ENCODE data around the gene MYO6.

MYO6 gene

DNA sequence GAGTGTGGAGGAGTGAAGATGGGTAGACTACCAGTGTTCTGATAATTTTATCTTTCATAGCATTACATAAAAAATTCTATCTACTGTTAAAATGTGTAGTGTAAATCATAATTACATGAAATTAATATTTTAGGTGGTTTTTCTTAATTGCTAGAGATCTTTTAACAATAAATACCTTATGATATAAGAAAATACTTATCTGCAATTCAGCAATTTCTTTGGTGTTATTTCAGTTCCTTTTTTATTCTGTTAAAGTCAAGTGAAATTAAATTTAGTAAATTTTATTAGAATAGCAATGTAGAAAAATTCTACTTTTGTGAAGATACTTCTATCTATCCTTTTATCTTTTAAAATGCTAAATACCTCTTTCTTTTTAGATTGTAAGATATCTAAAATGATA, 219.1 kb downstream of the MYO6 start:
- no peak for DNase-seq
